Hematopoietic multipotent progenitor cell treated with erythropoietin and hydrocortisone succinate and interleukin-3 and kit ligand, for 6 days (in vitro differentiated cells): Measurements from ENCODE around the gene RAB5B.
A peak's percentile ranks its signal among the peaks of the same experiment; 100 is the strongest.
"Not testable (repeated sequence)": the region's sequence is repeated elsewhere in the genome, so short reads cannot be mapped to it uniquely, and the experiment has no call there.

ENCODE experiments used
- DNase-seq: peaks from one replicate; pipeline ENCODE4 v3.0.0-alpha.2; 2015

RAB5B gene

GRCh38 chr12:55942055-55942454, 31.8 kb upstream of the RAB5B start:
- DNase-seq, result no peak

GRCh38 chr12:55942577-55943136, 31.2 kb upstream of the RAB5B start:
- no peak for DNase-seq

GRCh38 chr12:55946553-55946952, 27.3 kb upstream of the RAB5B start:
- DNase-seq, result no peak

- DNase-seq, result peak; percentile 42
These were observed 18.5 kb upstream of the RAB5B start for GRCh38 chr12:55955344-55955743.

- peak; percentile 78 for DNase-seq
These were observed 17.9 kb upstream of the RAB5B start for GRCh38 chr12:55955800-55956508.

- DNase-seq, result no peak
These were observed 16.6 kb upstream of the RAB5B start for GRCh38 chr12:55957106-55957859.

GRCh38 chr12:55963760-55964159, 10.1 kb upstream of the RAB5B start:
- DNase-seq, result no peak

- no peak for DNase-seq
These were observed 8.6 kb upstream of the RAB5B start for GRCh38 chr12:55965240-55965639.

GRCh38 chr12:55965941-55966407, 7.9 kb upstream of the RAB5B start, which contains the start of gene PMEL:
TSS of gene PMEL (minus strand) at chr12:55966042. CDS start at chr12:55966011, 31 bp downstream.
- peak; percentile 26 for DNase-seq

- DNase-seq, result peak; percentile 97
These were observed 7.2 kb upstream of the RAB5B start, which contains the start of gene CDK2 for GRCh38 chr12:55966408-55967281. TSS of gene CDK2 (plus strand) at chr12:55966830. CDS start at chr12:55967009, 179 bp downstream.

- no peak for DNase-seq
These were observed 4.5 kb upstream of the RAB5B start for GRCh38 chr12:55969356-55969755.

- DNase-seq, result no peak
These were observed 3.1 kb upstream of the RAB5B start for GRCh38 chr12:55970775-55971174.

GRCh38 chr12:55972042-55972441, 1.8 kb upstream of the RAB5B start:
- peak; percentile 66 for DNase-seq

GRCh38 chr12:55972456-55972855, 1.4 kb upstream of the RAB5B start:
- peak; percentile 14 for DNase-seq

GRCh38 chr12:55972911-55973598, 823 bp upstream of the RAB5B start:
- peak; percentile 53 for DNase-seq

- DNase-seq, result peak; percentile 72
These were observed 441 bp downstream of the RAB5B start for GRCh38 chr12:55974308-55974730.

GRCh38 chr12:55978393-55978792, 4.5 kb downstream of the RAB5B start:
- no peak for DNase-seq

- no peak for DNase-seq
These were observed 5.2 kb downstream of the RAB5B start for GRCh38 chr12:55979069-55979468.

- DNase-seq, result not testable (repeated sequence)
These were observed 8.0 kb downstream of the RAB5B start for GRCh38 chr12:55981882-55982281.

- DNase-seq, result peak; percentile 46
These were observed 8.6 kb downstream of the RAB5B start for GRCh38 chr12:55982319-55982936.

GRCh38 chr12:55983232-55983842, 9.5 kb downstream of the RAB5B start:
- peak; percentile 59 for DNase-seq
